HG02759 (cell line): ENCODE results near the gene ESPN.
"Not testable (repeated sequence)": the region's sequence is repeated elsewhere in the genome, so short reads cannot be mapped to it uniquely, and the experiment has no call there.

ENCODE experiments used
- ATAC-seq: cut with Tn5 transposase; IDR thresholded peaks from one replicate; pipeline ENCODE4 v1.9.1; 2021; ENCODE audit warnings: mild to moderate bottlenecking, moderate library complexity; ENCODE audit not compliant: unreplicated experiment

Gene ESPN

DNA sequence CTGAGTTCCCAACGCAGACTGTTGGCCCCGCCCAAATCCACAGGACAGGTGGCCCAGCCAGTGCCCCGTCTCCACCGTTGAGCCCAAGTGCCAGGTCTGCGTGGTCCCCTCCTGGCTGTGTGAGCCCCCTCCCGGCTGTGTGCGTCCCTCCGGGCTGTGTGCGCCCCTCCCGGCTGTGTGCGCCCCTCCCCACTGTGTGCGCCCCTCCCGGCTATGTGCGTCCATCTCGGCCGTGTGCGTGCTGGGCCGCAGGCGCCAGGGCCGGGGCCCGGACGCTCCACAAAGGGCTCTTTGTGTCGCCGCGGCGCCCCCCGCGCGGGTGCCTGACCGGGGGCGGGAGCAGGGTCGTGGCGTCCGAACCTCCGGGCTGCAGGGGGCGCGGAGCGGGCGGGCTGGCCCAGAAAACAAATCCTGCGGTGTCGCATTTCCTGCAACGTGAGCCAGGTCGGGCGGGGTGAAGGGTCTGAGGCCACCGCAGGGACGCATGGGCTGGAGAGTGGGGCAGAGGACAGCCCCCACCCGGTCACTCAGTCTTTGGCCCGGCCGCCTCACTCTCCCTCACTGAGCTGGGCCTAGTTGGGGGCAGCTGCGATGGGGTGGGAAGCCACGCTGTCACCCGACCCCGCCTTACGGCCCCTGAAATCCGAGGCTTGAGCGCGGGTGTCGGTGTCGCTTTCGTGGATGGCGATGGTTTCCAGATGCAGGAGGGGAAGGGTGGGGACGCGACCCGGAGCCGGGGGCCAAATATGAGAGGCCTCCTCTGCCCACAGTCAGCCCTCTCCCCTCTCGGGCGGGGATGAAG, 22.6 kb downstream of the ESPN start:
- ATAC-seq, result no peak

DNA sequence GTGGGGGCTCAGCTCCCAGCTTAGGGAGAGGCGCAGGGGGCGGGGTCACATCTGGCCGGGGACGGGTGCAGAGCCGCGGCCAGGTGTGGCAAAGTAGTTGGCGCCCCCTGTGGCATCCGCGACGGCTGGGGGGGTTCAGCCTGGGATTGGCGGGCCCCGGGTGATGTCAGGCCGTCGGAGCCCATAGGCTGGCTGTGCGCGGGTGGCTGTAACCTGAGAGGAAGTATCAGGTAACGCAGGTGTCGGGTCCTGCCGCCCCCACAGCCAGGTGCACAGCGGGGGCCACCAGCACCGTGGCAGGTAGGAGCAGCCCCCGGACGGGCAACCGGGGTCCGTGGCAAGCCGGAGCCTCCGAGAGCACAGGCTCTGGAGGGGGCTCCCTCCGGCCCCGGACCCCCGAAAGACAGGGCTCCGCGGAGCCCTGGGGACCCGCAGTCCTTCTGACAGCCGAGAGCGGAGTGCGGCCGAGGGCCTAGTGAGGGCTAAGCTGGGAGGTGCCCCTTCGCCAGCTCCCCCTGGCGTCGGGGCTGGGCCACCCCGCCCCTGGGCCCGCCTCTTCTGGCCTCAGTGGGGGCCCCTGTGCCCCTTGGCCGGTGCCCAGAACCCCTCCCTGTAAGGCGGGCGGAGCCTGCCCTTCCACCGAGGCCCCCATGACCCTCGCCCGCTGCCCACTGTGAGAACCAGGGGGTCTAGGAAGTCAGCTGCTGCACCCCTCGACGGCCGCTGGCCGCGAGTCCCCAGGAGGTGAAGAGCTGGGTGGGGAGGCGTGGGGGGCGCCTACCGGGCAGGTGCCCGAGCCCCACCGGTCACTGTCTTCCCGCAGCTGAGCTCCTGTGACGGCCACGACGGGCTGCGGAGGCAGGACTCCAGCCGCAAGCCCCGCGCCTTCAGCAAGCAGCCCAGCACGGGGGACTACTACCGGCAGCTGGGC, 23.5 kb downstream of the ESPN start:
- no peak for ATAC-seq

DNA sequence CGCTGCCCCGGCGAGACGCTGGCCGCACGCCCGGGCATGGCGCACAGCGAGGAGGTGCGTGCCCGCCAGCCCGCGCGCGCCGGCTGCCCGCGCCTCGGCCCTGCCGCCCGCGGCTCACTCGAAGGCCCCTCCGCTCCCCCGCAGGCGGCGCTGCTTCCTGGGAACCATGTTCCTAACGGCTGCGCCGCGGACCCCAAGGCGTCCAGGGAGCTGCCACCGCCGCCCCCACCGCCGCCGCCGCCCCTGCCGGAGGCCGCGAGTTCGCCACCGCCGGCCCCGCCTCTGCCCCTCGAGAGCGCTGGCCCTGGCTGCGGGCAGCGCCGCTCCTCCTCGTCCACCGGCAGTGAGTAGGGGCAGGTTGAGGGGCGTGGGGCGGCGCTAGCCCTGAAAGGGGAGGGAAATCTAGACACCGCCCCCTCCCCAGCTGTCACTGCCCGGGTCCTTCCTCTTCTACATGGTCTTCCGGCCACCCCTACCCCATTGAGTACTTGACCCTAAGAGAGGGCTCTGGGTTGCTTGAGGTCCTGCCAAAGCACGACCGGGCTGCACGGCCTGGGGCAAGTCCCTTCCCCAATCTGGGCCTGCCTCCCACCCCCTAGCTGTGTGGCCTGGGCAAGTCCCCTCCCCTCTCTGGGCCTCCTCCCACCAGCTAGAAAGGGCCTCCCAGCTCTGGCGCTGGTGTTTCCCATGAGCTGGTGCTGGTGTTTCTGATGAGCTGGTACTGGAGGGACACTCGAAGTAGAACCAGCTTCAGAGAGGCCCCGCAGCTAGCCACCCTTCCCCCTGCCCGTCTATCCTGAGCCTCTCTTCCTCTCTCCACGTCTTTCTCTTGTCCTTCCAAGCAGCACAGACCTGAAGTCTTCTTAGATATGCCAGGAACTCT, 24.4 kb downstream of the ESPN start:
- ATAC-seq, result no peak

DNA sequence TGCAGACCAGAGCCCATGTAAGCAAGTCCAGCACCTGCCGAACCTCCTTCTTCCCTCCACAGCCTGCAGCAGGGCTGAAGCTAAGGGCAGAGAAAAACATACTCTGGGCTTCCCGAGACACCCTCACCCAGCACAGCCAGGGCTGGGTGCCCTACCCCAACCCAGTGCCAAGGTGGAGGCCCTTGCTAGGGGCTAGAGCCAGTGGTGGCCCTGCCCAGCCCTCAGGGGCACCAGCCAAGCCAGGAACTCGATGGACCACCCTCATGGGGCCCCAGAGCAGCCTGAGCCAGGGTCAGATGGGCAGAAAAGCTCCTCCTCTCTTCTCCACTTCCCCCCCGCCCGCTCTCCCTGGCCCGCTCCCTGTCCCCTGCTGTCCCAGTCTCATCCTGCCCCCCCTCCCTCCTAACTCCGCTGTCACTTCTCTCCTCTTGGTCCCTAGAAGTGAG, 25.5 kb downstream of the ESPN start:
- ATAC-seq, result no peak

DNA sequence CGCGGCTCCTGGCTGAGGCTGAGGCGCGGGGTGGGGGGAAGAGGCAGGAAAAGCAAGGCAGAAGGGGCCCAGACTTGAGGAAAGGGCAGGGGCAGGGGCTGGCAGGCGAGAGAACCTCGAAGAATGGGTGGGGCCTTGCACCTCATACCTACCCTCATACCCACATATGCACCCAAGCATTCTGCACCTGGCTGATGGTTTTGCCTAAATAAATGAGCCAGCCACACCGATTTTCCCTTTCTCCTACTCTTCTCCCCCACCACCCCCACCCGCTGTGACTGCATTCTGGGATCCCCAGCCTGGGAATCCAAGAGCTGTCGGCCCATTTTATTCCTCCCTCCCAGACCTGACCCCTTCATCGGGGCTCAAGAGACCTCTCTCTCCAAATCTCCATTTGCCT, 25.9 kb downstream of the ESPN start:
- not testable (repeated sequence) for ATAC-seq

DNA sequence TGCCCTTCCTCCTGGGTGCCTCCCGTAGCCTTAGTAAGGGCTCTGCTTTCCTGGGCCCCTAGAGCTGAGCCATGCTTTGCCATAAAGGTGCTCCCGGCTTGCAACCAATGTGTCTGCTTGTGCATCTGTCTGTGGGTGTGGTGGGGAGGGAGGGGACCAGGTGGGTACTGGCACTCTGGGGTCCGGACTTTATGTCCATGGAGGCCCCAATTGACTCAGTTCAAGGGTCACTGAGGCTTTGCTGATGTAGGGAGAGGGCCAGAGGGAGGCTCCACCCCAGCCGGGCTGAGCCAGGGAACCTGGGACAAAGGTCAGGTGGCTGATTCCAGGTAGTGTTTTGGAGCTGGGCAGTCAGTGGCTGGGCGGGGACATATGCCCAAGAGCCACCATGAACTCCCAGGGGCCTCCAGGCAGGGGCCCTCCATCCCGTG, 26.4 kb downstream of the ESPN start:
- no peak for ATAC-seq

DNA sequence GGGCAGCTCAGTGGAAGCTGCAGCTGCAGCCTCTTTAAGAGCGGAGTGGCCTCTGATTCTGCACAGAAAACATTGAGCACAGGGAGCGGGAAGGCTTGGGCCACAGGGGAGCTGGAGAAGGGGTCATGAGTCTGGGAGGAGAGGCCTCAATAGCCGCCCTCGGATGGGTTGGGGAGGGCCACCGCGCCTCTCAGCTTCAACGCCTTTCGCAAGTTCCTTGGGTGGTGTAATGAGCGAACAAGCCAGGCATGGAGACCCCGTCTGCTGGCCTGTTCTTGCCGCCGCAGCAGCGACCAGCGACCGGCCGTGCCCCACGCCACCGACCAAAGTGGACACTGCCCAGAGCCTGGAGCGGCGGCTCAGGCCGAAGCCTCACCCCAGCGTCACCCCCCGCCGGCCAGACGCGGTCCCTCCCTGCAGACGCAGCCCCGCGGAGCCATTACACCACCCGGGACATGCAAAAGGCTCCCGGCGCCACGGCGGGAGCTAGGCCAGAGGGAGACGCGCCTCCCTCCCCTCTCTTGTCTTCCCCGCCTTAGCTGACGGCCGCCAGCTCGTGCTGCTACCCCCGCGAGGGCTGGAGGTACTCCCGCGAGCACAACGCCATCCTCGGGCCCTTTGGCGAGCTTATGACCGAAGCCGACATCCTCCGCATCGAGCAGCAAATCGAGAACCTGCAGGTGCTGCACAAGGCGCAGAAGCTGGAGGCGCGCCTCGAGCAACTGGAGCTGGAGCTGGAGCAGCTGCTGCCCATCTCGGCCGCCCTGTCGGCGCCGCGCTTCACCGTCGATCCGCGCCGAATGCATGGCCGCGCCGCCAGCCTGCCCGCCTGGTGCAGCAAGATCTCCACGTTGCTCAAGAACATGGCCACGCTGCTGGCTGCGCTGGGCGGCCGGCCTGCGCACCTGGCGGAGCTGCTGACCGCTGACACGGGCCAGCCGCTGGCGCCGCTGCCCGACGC, 29.6 kb downstream of the ESPN start:
- not testable (repeated sequence) for ATAC-seq

DNA sequence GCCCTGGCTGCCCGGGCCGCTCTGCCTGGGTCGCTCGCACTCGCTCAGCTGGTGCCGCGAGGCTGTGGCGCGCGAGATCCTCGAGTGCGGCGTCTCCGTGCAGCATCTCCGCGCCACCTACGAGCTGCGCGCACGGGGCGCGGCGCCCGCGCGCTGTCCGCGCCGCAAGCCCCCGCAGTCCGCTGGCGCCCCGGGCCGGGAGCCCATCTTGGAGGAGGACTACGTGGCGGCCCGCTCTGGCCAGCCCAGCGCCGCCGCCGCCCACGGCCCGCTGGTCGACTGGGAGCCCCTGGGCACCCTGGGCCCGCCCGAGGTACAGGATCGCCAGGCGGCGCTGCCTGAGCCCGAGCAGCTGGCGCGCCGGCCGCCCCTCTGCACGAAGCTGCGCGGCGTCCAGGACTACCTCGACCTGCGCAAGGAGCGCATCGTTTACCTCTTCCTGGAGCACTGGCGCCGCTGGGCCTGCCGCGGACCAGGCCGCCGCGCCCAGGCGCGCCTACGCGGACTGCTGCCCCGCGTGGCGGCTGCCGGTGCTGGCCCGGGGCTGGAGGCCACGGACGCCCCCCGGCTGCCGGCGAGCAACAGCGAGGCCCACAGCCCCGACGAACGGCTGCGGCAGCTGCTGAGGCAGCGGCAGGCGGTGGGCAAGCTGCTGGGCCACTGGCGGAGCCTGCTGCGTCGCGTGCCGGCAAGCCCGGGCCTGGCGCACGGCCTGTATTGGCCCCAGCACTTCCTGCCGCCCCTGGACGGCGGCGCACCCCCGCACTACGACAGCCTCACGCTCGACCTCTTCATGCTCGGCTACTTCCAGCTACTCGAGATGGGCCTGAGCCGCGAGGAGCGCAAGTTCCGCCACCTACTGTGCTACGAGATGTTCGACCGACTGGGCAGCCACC, 30.5 kb downstream of the ESPN start:
- no peak for ATAC-seq

DNA sequence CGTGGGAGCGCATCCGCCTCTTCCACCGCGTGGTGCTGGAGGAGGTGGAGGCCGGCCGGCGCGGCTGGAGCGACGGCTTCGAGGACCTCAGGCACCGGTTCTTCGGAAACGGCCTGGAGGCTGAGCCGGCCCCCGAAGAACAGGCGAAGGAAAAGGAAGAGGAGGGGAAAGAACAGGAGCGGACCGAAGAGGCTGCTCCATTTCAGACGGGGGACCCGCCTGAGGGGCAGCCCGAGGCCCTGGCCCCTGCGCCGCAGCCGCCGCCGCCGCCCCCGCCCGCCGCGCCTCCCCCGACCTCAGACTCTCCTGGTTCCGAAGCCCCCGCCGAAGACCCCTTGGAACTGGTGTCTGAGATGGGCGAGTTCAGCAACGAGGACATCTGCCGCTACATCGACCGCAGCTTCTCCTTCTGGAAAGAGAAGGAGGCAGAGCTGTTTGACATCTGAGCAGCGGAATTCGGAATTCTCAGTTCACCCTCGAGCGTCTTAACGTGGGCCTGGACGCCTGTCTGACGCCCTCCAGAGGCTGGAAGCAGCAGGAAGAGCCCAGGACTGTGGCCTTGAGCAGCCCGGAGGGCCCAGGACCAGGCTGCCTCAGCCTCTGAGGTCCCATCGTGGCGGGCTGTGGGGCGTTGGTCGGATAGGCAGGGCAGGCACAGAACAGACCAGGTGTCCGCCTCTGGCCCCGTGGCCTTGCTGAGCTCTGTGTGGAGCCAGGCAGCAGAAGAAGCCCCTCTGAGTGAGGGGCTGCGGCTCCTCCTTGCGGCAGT, 31.4 kb downstream of the ESPN start:
- ATAC-seq, result not testable (repeated sequence)

DNA sequence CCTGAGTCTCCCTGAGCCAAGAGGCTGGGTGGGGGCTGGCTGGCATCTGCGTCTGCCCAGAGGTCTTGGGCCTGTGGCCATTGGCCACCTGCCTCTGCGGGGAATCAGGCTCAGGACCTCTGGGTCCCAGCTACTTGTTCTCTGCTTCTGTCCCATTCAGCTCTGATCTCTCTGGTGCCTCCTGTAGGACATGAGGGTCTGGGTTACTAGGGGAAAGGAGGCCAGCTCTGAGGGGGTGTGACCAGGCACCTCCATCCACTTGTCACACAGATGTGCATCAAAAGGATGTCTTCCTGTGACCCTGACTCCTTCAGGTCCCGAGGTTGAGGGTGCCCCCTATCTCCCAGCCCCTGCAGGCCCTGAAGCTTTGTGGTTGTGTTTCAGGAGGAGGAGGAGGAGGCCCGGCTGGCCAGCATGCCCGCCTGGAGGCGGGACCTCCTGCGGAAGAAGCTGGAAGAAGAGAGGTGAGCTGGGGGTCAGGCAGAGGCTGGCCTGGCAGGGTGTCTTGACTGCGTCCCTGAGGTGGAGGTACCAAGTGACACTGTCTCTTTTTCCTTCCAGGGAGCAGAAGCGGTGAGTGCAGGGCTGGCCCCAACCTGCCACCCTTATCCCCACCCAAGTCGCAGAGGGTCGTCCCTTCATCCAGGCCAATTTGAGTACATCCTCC, 32.4 kb downstream of the ESPN start:
- no peak for ATAC-seq

DNA sequence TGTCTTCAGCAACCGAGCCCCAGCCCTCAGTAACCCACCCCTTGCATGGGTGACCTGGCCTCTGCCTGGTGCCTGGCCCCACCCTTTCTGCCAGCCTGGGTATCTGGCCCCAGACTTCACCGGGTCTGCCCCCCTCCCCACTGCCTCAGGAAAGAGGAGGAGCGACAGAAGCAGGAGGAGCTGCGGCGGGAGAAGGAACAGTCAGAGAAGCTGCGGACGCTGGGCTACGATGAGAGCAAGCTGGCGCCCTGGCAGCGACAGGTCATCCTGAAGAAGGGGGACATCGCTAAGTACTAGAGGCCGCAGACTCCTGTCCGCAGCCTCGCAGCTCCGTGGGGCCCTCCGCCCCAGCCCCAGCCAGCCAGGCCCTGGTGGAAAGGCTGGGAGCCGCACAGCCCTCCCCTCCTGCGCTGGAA, 35.3 kb downstream of the ESPN start:
- no peak for ATAC-seq

DNA sequence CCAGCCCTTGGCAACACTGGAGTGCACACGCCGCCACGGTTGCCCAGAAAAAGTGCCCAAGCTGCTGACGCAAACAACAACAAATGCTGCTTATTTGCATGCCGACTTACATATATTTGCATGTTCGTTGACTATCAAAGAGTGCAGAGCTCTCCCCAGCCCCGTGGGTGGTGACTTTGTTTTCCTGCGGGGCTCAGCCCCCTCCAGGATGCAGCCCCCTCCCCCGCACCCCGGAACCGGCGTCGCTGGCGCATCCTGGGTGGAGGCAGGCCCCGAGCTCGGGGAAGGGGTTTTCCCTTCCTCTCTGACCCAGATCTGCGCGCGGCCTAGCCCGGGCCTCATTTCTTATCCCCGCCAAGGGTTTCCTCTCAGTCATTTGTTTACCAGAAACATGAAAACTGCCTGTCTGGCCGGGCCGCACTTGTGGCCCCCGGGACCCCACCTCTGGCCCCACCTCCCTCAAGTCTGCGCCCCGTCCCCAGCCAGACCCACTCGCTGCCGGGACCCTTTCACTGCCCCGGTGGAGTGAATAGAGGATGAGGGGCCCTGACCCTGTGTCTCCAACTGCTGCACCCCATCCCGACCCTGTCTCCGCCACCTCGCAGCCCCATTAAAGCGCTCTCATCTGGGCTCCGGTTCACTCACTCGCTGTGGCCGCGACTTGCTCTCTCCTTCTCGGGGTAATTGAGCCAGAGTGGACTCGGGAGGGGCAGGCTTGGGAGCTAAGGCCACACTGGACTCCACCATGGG, 35.9 kb downstream of the ESPN start:
- ATAC-seq, result no peak

DNA sequence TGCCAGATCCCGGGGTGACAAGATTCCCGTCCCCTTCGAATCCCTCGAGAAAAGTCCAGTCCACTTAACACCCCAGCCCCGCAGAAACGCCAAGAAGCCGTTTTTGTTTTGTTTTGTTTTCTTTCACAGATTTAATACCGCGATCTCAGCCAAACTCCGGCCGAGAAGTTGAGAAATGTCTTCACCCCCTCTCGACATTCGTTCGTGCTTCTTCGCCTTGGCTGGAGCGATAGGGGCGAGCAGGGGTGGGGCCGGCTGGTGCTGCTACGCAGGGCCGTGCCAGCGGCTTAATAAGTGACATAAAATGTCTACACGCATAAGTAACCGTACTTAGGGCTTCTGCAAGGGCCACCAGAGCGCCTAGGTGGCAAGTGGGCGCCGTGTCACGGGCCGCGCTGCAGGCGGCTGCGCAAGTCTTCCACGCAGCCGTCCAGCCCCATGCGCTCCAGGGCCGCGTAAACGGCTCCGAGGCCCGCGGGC, 36.5 kb downstream of the ESPN start:
- ATAC-seq, result no peak

DNA sequence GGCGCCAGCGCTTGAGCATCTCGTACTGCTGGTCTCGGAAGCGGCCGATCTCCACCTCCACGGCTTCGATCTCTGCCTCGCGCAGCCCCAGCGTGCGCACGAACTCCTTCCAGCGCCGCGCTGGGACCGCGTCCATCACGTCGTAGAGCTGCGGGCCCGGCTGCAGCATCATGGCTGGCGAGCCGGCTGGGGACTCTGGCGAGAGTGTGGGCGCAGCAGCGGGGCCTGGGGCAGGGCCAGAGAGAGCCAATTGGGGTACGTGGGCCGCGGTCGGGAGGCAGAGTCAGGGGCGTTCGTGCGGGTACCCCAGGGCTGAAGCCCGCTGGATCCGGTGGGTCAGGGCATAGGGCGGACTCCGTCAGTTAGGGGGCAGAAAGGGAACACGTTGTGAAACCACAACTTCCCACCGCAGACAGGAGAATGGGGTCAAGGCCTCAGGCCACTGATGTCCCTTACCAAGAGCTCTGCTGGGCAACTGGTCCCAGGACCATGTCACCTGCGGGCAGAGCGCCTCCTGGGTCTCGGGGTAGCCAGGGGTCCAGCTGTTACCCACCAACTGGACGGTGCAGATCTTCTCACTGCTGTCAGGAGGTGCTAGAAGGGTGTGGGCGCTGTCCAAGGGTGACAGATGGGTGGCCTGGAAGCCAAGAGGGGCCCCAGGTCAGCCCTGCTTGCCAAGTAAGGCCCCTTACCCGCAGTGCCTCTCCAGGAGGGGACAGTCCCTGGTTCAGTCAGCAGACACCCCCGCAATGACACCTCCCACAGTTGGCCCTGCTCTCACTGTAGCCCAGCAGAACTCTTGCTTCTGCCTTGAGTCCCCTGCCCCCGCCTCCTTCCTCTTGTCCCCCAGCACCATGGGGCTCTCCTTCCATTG, 37.2 kb downstream of the ESPN start:
- ATAC-seq, result no peak

DNA sequence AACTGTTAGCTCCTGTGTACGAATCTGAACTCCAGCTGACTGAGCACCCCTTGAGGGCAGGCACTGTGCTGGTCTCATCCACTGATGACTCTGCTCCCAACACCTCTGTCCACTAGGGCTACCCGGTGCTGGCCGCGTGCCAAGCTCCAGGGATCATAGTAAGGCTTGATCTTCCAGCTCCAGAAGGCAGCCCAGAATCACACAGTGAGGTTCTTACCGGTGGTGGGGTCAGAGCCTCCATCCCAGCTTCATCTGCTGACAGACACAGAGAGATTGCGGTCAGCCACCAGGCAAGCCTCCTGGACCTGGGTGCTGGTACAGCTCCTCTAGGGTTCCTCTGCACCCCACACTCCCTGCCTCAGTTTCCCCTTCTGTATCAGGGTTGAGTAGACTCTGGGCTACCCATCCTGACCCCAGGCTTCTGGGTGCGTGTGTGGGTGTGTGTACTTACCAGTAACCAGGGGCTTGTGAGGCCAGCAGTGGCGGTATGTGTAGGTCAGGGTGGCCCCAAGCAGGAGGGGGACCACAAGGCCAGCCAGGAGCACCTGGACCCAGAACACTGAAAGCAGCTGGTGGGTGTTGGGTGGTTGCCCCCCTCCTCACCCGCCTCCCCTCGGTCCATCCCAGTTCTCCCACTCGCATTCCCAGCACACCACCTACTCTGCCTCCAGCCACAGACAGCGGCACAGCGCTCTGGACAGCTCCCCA, 38.0 kb downstream of the ESPN start:
- ATAC-seq, result no peak
